ENCODE results near the gene DYSF. TPM values are rescaled to one million over a fixed set of nuclear protein-coding genes. Genes with fewer than 3 reads are reported as not detected.

DYSF gene
- 0.22 and 0.43 TPM in 2 replicates for total RNA-seq

GRCh38 chr2:71453404-71454220 lies at the start of gene DYSF:
DYSF (plus strand) TSS chr2:71453561.

Other genes starting within 250 kb of the DYSF start
- gene PAIP2B, start 226.5 kb upstream of the DYSF start, total RNA-seq: under 0.01 TPM in 2 replicates
- gene ZNF638, start 121.8 kb upstream of the DYSF start, total RNA-seq: 119 and 125 TPM in 2 replicates

All from placental pericyte (primary cell).